Breast epithelium (tissue), 4 donors: Measurements from ENCODE around the gene TENM4. TPM values are rescaled to one million over a fixed set of nuclear protein-coding genes. Genes with fewer than 3 reads are reported as not detected.

Source experiments
- DNase-seq, 2 donors: peaks; one replicate each; pipeline ENCODE4 v3.0.0-alpha.2; 2019; ENCODE audit warnings: low spot score in 2 of 2
- H3K27ac ChIP-seq, 2 donors: fragments of 200-600 bp; sonication (generic) in 1 of 2; one replicate each; pipeline ENCODE4 v1.5.1; 2016 to 2019; ENCODE audit warnings: mild to moderate bottlenecking in 1 of 2
- H3K27me3 ChIP-seq, 2 donors: fragments of 200-600 bp; sonication (generic) in 1 of 2; one replicate each; pipeline versions ENCODE4 v1.5.1 to v1.6.0; 2017 to 2019; ENCODE audit warnings: control low read depth in 1 of 2, mild to moderate bottlenecking in 1 of 2
- H3K36me3 ChIP-seq: fragments of 200-600 bp; one replicate; pipeline ENCODE4 v1.5.1; 2019
- H3K4me1 ChIP-seq, 2 donors: fragments of 200-600 bp; sonication (generic); one replicate each; pipeline ENCODE4 v1.5.1; 2016 to 2019; ENCODE audit warnings: control low read depth in 1 of 2
- H3K4me3 ChIP-seq, 3 donors: fragments of 200-600 bp; sonication (generic); 1 replicate in 2 of 3; 2 replicates in 1 of 3; pipeline ENCODE4 v1.5.1; 2016 to 2019; ENCODE audit warnings: mild to moderate bottlenecking in 3 of 3, moderate library complexity in 2 of 3
- H3K9me3 ChIP-seq, 2 donors: fragments of 200-600 bp; sonication (generic) in 1 of 2; one replicate each; pipeline ENCODE4 v1.5.1; 2016 to 2019; ENCODE audit warnings: control low read depth in 1 of 2
- POLR2A ChIP-seq: fragments of 450-650 bp; IDR thresholded peaks from one replicate; pipeline ENCODE4 v1.6.1; 2016; ENCODE audit warnings: antibody characterized with exemption, mild to moderate bottlenecking, moderate library complexity
- POLR2AphosphoS5 ChIP-seq, 3 donors: sonication (generic); formaldehyde crosslinking; IDR thresholded peaks; one replicate each; pipeline ENCODE4 v1.6.1; 2017; ENCODE audit warnings: antibody characterized with exemption in 3 of 3
- intact Hi-C: fragments of 100-400 bp; cut with DNase I; formaldehyde crosslinking; loops from one replicate; pipeline ENCODE4 v1.15.1; 2023; ENCODE audit warnings: low total_unique reads
- total RNA-seq, 3 donors: library from RNA; depleted of rRNA; stranded (reverse); fragments of >200 nt; gene quantifications; one replicate each; pipeline ENCODE4 v1.1.0, GENCODE V29; 2016
- TF ChIP-seq, protein P1 (sequence below), 3 donors: fragments of 450-650 bp; IDR thresholded peaks; one replicate each; pipeline ENCODE4 v1.5.1; 2016 to 2017; ENCODE audit warnings: antibody characterized with exemption in 3 of 3, mild to moderate bottlenecking in 3 of 3, moderate library complexity in 3 of 3

Gene TENM4
- total RNA-seq, 3 donors from 2014 or later, result 0.29 to 7.9 (median 4.8) TPM

DNA sequence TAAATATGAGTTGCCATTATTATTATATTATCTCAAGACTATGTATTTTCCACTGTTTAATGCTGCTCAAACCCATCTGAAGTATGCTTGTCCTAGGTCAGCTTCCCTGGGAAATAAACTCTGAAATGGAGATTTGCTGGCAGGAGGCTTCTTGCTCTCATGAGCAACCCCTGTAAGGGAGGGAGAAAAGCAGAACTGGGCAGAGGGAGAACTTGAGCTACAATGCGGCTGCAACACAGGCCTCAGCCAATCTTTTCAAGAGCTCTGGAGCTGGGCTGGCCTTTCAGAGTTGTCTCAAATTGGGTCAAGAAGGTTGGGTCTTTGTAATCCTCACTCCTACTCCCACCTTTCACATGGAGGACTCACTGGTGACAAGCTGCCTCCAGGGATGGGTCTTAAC, 412.6 kb downstream of the TENM4 start:
- no peaks in the 10 kb centered on the region for H3K36me3 ChIP-seq
- H3K27ac ChIP-seq, result no peak overlapping the region
- H3K9me3 ChIP-seq, result no peaks in the 10 kb centered on the region
- no peak overlapping the region for H3K4me3 ChIP-seq
- no peaks in the 10 kb centered on the region for H3K4me1 ChIP-seq
- TF ChIP-seq, protein P1, sequence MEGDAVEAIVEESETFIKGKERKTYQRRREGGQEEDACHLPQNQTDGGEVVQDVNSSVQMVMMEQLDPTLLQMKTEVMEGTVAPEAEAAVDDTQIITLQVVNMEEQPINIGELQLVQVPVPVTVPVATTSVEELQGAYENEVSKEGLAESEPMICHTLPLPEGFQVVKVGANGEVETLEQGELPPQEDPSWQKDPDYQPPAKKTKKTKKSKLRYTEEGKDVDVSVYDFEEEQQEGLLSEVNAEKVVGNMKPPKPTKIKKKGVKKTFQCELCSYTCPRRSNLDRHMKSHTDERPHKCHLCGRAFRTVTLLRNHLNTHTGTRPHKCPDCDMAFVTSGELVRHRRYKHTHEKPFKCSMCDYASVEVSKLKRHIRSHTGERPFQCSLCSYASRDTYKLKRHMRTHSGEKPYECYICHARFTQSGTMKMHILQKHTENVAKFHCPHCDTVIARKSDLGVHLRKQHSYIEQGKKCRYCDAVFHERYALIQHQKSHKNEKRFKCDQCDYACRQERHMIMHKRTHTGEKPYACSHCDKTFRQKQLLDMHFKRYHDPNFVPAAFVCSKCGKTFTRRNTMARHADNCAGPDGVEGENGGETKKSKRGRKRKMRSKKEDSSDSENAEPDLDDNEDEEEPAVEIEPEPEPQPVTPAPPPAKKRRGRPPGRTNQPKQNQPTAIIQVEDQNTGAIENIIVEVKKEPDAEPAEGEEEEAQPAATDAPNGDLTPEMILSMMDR (IDR thresholded peaks at IDR 0.05), result no peak
- TF ChIP-seq POLR2A, result no peak
- TF ChIP-seq POLR2AphosphoS5 (IDR thresholded peaks at IDR 0.05), result no peak
- DNase-seq, result no peak
- H3K27me3 ChIP-seq, result peaks cover 0 to 3% of the 10 kb centered on the region in 2 donors
- intact Hi-C loops, result no loop called here

DNA sequence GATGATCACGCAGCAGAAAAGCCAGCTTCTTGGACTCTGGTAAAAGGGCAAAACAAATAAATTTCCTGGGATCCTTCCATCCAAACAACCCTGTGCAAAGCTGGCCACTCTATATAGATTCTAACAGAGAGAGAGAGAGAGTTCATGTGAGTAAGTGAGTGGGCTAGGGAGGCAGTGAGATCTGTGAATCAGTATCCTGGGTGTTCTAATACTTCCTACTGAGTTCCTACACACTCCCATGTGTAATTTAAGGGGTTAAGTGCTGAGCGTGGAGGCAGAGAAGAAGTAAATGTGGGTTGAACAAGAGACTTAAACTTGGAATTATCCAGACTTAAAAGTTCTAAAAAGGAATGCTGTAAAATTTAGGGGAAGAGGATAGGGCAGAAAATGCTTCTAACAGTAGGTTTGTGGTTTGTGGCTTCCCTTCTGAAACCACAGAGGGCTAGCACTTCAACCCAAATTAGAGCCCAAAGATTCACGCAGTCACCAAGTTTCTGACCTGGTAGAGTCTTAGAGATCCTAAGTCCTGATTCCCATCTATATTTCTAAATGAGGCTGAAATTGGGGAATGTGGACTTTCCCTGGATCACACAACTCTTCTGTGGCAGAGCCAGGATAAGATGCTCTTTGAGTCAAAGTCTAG, 413.9 kb downstream of the TENM4 start:
- H3K9me3 ChIP-seq, result no peaks in the 10 kb centered on the region
- H3K27me3 ChIP-seq, result peaks cover 0 to 3% of the 10 kb centered on the region in 2 donors
- TF ChIP-seq POLR2AphosphoS5 (IDR thresholded peaks at IDR 0.05) (no peak), POLR2A (no peak)
- TF ChIP-seq, protein P1 (IDR thresholded peaks at IDR 0.05), result no peak
- H3K4me3 ChIP-seq, result no peak overlapping the region
- H3K36me3 ChIP-seq, result no peaks in the 10 kb centered on the region
- no peak overlapping the region for H3K27ac ChIP-seq
- intact Hi-C loops, result no loop called here
- no peaks in the 10 kb centered on the region for H3K4me1 ChIP-seq
- no peak for DNase-seq

DNA sequence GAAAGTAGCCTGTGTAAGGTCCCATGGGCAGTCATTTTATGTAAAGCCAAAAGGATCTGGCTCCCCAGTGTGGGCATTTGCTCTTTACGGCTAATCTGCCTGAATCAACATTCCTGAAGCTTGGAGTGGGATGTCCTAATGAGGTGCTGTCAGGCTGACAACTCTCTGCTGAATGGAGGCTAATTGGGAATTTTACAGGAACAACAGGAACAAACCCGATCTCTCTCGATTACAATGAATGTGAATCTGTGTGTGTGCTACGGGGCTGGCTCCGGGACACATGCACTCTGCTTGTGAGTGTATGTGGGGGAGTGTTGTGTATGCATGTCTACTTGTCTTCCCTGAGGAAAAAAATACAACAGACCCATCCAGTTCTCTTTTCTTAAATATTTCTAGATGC, 415.2 kb downstream of the TENM4 start:
- intact Hi-C loops, result no loop called here
- Histone ChIP-seq H3K4me1 (no peaks in the 10 kb centered on the region), H3K4me3 (no peak overlapping the region), H3K27me3 (no peaks in the 10 kb centered on the region), H3K36me3 (no peaks in the 10 kb centered on the region), H3K9me3 (no peaks in the 10 kb centered on the region), H3K27ac (no peak overlapping the region)
- TF ChIP-seq, protein P1 (IDR thresholded peaks at IDR 0.05), result no peak
- TF ChIP-seq POLR2AphosphoS5 (IDR thresholded peaks at IDR 0.05) (no peak), POLR2A (no peak)
- no peak for DNase-seq

DNA sequence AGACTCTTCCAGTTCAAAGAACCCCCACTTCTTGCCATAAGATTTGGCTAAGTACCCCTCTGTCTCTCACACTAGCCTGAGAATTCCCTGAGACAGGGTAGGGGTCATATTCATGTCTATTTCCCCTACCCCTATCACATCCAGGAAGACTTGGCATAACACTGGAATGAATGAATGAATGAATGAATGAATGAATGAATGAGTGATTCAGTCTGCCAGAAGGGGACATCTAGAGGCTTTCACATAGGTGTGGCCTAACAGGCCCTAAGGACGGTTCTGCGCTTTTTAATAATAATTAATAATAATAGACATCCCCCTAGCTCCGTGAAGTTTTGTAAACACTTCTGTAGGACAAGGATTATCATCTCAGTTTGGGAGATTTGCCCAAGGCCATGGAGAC, 415.7 kb downstream of the TENM4 start:
- DNase-seq, result no peak
- H3K9me3 ChIP-seq, result no peaks in the 10 kb centered on the region
- TF ChIP-seq, protein P1 (IDR thresholded peaks at IDR 0.05), result no peak
- TF ChIP-seq POLR2A, result no peak
- no peak for TF ChIP-seq POLR2AphosphoS5 (IDR thresholded peaks at IDR 0.05)
- H3K27me3 ChIP-seq, result no peaks in the 10 kb centered on the region
- H3K36me3 ChIP-seq, result no peaks in the 10 kb centered on the region
- no peak overlapping the region for H3K4me3 ChIP-seq
- intact Hi-C loops, result no loop called here
- H3K4me1 ChIP-seq, result no peaks in the 10 kb centered on the region
- no peak overlapping the region for H3K27ac ChIP-seq

DNA sequence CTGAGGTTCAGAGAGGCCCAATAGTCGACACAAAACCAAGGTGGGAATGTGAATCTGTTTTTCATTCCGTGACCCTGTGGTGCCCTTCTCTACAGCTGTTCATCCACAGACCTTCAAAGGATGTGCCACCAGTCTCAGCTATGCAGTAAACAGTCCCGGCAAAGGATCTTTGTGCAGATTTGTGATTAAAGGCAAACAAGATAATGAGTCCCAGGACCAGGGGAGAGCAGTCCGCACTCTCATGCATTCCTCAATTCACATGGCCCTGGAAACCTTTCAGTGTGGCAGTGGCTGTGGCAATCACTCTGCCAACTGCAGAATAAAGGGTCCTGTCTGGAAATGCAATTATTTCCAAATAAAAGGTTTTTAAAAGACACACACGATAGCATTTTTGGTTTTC, 418.6 kb downstream of the TENM4 start:
- Histone ChIP-seq H3K9me3 (no peaks in the 10 kb centered on the region), H3K4me3 (no peak overlapping the region), H3K4me1 (no peaks in the 10 kb centered on the region), H3K27me3 (no peaks in the 10 kb centered on the region), H3K36me3 (no peaks in the 10 kb centered on the region), H3K27ac (no peak overlapping the region)
- DNase-seq, result no peak
- intact Hi-C loops, result no loop called here
- TF ChIP-seq, protein P1 (IDR thresholded peaks at IDR 0.05), result no peak
- TF ChIP-seq POLR2AphosphoS5 (IDR thresholded peaks at IDR 0.05), result no peak
- no peak for TF ChIP-seq POLR2A
